SK-N-SH treated with all-trans-retinoic acid at 6 μM for 48 hours (cell line): ENCODE results near the gene MTA1.

Experiments
- BACH2 ChIP-seq: fragments of 250-450 bp; sonication (Bioruptor Pico); IDR thresholded peaks from 2 replicates; pipeline ENCODE4 v1.9.0; 2021; ENCODE audit warnings: mild to moderate bottlenecking, borderline replicate concordance
- OSR1 ChIP-seq: fragments of 250-450 bp; sonication (Bioruptor Pico); IDR thresholded peaks from 2 replicates; pipeline ENCODE4 v1.8.0; 2022; ENCODE audit warnings: moderate library complexity, mild to moderate bottlenecking, inconsistent platforms
- ZC3H10 ChIP-seq: fragments of 250-450 bp; sonication (Bioruptor Pico); IDR thresholded peaks from 2 replicates; pipeline ENCODE4 v1.5.1; 2021; ENCODE audit warnings: mild to moderate bottlenecking, moderate library complexity
- ZFP3 ChIP-seq: fragments of 250-450 bp; sonication (Bioruptor Pico); IDR thresholded peaks from 2 replicates; pipeline ENCODE4 v1.5.0; 2020; ENCODE audit warnings: mild to moderate bottlenecking, moderate library complexity
- ZNF565 ChIP-seq: fragments of 450-650 bp; formaldehyde crosslinking; conservative IDR thresholded peaks from 2 replicates; pipeline ENCODE4 v1.5.0; 2020; ENCODE audit warnings: low read depth, mild to moderate bottlenecking, moderate library complexity
- ZNF8 ChIP-seq: fragments of 450-650 bp; formaldehyde crosslinking; IDR thresholded peaks from 2 replicates; pipeline ENCODE4 v1.5.0; 2020; ENCODE audit warnings: mild to moderate bottlenecking, moderate library complexity

DNA sequence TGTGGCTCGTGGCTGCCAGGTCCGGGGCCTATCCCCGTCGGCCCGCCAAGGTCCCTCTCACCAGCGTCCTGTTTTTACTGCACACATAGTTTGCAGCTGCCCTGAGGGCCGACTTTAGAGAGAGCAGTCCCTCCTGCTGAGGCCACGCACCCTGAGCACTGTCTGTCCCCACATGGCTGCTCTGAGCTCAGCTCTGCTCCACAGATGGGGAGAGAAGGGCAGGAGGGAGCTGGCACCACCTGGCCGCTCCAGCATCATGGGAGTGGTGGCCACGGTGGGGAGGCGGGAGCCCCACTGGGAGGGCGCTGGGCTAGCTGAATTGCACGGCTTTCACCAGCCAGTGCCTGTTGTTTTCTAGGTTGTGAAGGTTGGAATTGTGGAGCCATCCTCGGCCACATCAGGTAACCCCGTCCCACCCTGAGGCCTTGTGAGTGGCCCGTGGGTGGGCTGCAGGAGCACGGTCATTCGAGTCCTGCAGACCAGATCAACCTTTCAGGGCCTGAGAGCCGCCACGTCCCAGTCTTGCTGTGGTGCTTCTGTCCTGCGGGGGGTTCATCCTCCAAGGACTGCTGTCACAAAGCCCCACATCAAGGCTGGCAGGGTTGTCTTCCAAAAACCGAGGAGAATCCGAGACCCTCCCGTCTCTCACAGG is 28.7 kb upstream of the MTA1 start:
- TF ChIP-seq ZC3H10 (CRISPR knock-in tag), result no peak
- no peak for TF ChIP-seq ZNF8 (CRISPR knock-in tag)
- no peak for TF ChIP-seq OSR1
- no peak for TF ChIP-seq ZFP3 (CRISPR knock-in tag)
- TF ChIP-seq BACH2 (CRISPR knock-in tag), result no peak
- no peak for TF ChIP-seq ZNF565 (CRISPR knock-in tag)
